B cell (primary cell): ENCODE measurements around the gene KCNJ6.

ENCODE experiments used
- EZH2 ChIP-seq: IDR thresholded peaks from 2 replicates; pipeline ENCODE4 v1.6.1; 2012; ENCODE audit warnings: borderline replicate concordance, low read depth, mild to moderate bottlenecking, moderate library complexity, low read length; ENCODE audit not compliant: insufficient read depth, poor library complexity, severe bottlenecking
- TF ChIP-seq, protein P1 (sequence below): fragments of 200-600 bp; IDR thresholded peaks from one replicate; pipeline ENCODE4 v1.8.0; 2022; ENCODE audit warnings: antibody characterized with exemption, mild to moderate bottlenecking

DNA sequence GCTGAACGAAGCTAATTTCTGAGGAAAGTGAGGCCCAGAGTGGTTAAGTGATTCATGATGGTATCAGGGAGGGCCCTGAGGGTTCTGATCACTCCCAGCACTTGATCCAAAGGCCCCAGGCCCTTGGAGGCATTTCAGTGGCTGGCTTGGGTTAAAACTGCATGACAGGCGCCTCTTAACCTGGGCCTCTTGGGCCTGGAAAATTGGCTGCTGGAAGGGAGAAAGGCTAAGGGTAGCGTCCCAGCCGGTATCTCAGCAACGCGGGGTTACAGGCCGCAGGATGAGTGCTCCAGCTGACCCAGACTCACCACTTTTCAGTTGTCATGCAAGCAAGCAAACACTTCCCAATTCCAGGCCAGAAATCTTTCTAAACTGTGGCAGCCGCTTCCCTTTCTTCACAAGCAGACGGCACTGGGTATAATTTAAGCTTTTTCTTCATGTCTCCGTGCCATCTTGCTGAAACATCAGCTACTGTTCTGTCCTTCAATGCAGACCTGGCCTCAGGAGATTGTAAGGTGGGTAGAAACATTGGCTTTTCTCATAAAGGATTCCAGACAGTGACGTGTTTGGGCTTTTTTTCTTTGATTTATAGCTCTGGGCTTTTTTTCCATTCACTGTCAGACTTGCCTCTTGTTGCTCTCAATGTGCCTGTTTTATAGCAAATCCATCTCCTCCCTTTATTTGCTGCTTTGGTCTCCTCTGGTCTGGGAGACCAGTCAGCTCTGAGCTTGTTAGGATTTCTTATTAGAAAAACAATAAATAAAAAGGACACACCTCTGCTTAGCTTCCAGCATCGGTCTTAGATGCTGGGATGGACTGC, 229.1 kb downstream of the KCNJ6 start:
- TF ChIP-seq, protein P1, sequence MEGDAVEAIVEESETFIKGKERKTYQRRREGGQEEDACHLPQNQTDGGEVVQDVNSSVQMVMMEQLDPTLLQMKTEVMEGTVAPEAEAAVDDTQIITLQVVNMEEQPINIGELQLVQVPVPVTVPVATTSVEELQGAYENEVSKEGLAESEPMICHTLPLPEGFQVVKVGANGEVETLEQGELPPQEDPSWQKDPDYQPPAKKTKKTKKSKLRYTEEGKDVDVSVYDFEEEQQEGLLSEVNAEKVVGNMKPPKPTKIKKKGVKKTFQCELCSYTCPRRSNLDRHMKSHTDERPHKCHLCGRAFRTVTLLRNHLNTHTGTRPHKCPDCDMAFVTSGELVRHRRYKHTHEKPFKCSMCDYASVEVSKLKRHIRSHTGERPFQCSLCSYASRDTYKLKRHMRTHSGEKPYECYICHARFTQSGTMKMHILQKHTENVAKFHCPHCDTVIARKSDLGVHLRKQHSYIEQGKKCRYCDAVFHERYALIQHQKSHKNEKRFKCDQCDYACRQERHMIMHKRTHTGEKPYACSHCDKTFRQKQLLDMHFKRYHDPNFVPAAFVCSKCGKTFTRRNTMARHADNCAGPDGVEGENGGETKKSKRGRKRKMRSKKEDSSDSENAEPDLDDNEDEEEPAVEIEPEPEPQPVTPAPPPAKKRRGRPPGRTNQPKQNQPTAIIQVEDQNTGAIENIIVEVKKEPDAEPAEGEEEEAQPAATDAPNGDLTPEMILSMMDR, result no peak
- TF ChIP-seq EZH2, result no peak
